HCT116 (cell line): ENCODE measurements around the gene RFWD3. TPM values are rescaled to one million over a fixed set of nuclear protein-coding genes. Genes with fewer than 3 reads are reported as not detected.

Source experiments
- ATAC-seq: fragments of 200-7000 bp; cut with Tn5 transposase; 2 replicates; pipeline ENCODE4 v1.9.1; 2020; ENCODE audit warnings: mild to moderate bottlenecking, moderate library complexity
- BruUV-seq: library from RNA; stranded (reverse); fragments of 400-500 nt; replicated peaks from 2 replicates; lab custom pipeline; 2021; lab: Mats Ljungman, UMichigan
- CTCF ChIA-PET: fragments of 300-600 bp; sonication (Branson Sonifier 250); formaldehyde crosslinking; loops from one replicate; lab custom pipeline; 2021; ENCODE audit warnings: antibody characterized with exemption; lab: Charles Lee
- POLR2A ChIA-PET: fragments of 300-600, 350-600 bp; sonication (Branson Sonifier 250); formaldehyde crosslinking; loops from one replicate; lab custom pipeline; 2021; ENCODE audit warnings: antibody characterized with exemption; lab: Charles Lee
- RAD21 ChIA-PET, 2 experiments: fragments of 300-600 bp; sonication (Branson Sonifier 250); formaldehyde crosslinking; loops; one replicate each; lab custom pipeline; 2023; ENCODE audit warnings: low total read pairs in 2 of 2; ENCODE audit not compliant: uncharacterized antibody in 2 of 2, unreplicated experiment in 2 of 2, low non-redundant PET in 1 of 2; lab: Charles Lee
- DNase-seq: peaks from one replicate; pipeline ENCODE4 v3.0.0-alpha.2; 2010; ENCODE audit warnings: low read depth, low spot score
- H2AFZ ChIP-seq: fragments of 200-600 bp; shearing (Covaris generic), sonication (generic); 2 replicates; pipeline ENCODE4 v1.6.1; 2017; ENCODE audit warnings: low read depth, mixed run types, mixed read lengths, antibody characterized with exemption, low read length; ENCODE audit not compliant: poor library complexity, severe bottlenecking
- H3K27ac ChIP-seq: 2 replicates; pipeline ENCODE4 v1.5.1; 2012; ENCODE audit warnings: low read depth, low read length
- H3K27me3 ChIP-seq: fragments of 200-600 bp; sonication (generic); 2 replicates; pipeline ENCODE4 v1.6.1; 2016; ENCODE audit warnings: mixed run types, low read length, mixed read lengths; ENCODE audit not compliant: insufficient read depth
- H3K36me3 ChIP-seq, 2 experiments: fragments of 200-500 bp in 1 of 2; fragments of 200-600 bp in 1 of 2; sonication (Bioruptor generic) in 1 of 2; sonication (generic) in 1 of 2; 2 replicates each; pipeline versions ENCODE4 v1.5.1 to v1.6.1; 2014 to 2016; ENCODE audit warnings: low read length in 2 of 2, inconsistent platforms in 1 of 2, mixed read lengths in 1 of 2, mixed run types in 1 of 2; ENCODE audit not compliant: insufficient read depth in 2 of 2, control insufficient read depth in 1 of 2
- H3K4me1 ChIP-seq, 2 experiments: fragments of 200-600 bp in 1 of 2; sonication (generic) in 1 of 2; 2 replicates each; pipeline versions ENCODE4 v1.5.1 to v1.6.1; 2012 to 2017; ENCODE audit warnings: low read length in 2 of 2, inconsistent platforms in 1 of 2, mild to moderate bottlenecking in 1 of 2, mixed read lengths in 1 of 2, mixed run types in 1 of 2, moderate library complexity in 1 of 2; ENCODE audit not compliant: insufficient read depth in 2 of 2, control insufficient read depth in 1 of 2
- H3K4me2 ChIP-seq: fragments of 200-600 bp; sonication (generic); 2 replicates; pipeline ENCODE4 v1.6.1; 2017; ENCODE audit warnings: mixed run types, low read length, mixed read lengths
- H3K4me3 ChIP-seq, 2 experiments: fragments of 200-600 bp in 1 of 2; sonication (generic) in 1 of 2; replicated peaks in 1 of 2; 2 replicates each; pipeline ENCODE4 v1.5.1; 2011 to 2016; ENCODE audit warnings: low read length in 2 of 2, control low read depth in 1 of 2, low read depth in 1 of 2, mild to moderate bottlenecking in 1 of 2, mixed read lengths in 1 of 2, mixed run types in 1 of 2
- H3K79me2 ChIP-seq: fragments of 200-600 bp; sonication (generic); 2 replicates; pipeline ENCODE4 v1.6.1; 2017; ENCODE audit warnings: mild to moderate bottlenecking, mixed run types, low read length, moderate library complexity, mixed read lengths; ENCODE audit not compliant: insufficient read depth
- H3K9ac ChIP-seq: fragments of 200-600 bp; sonication (generic); 2 replicates; pipeline ENCODE4 v1.6.1; 2016; ENCODE audit warnings: low read length, mixed read lengths
- H3K9me2 ChIP-seq: fragments of 200-600 bp; sonication (generic), shearing (Covaris generic); 2 replicates; pipeline ENCODE4 v1.6.1; 2017; ENCODE audit warnings: mixed run types, mild to moderate bottlenecking, moderate library complexity; ENCODE audit not compliant: insufficient read depth
- H3K9me3 ChIP-seq, 2 experiments: fragments of 200-500 bp in 1 of 2; fragments of 200-600 bp in 1 of 2; sonication (Bioruptor generic) in 1 of 2; sonication (generic) in 1 of 2; 2 replicates each; pipeline ENCODE4 v1.6.1; 2014 to 2017; ENCODE audit warnings: low read length in 2 of 2, mixed read lengths in 2 of 2, inconsistent platforms in 1 of 2, low read depth in 1 of 2, mild to moderate bottlenecking in 1 of 2, mixed run types in 1 of 2, moderate library complexity in 1 of 2; ENCODE audit not compliant: control insufficient read depth in 1 of 2, insufficient read depth in 1 of 2
- H4K20me1 ChIP-seq: fragments of 200-600 bp; sonication (generic), shearing (Covaris generic); 2 replicates; pipeline ENCODE4 v1.6.1; 2017; ENCODE audit warnings: mixed run types, mild to moderate bottlenecking, moderate library complexity; ENCODE audit not compliant: insufficient read depth
- CBX3 ChIP-seq: IDR thresholded peaks from 2 replicates; pipeline ENCODE4 v1.6.1; 2012; ENCODE audit warnings: low read depth
- CEBPB ChIP-seq: IDR thresholded peaks from 2 replicates; pipeline ENCODE4 v1.6.1; 2012; ENCODE audit warnings: low read depth
- ELF1 ChIP-seq: IDR thresholded peaks from 2 replicates; pipeline ENCODE4 v1.6.1; 2012; ENCODE audit warnings: low read depth, borderline replicate concordance
- EZH2phosphoT487 ChIP-seq: fragments of 200-600 bp; IDR thresholded peaks from 2 replicates; pipeline ENCODE4 v1.6.1; 2018; ENCODE audit warnings: antibody characterized with exemption, borderline replicate concordance
- FOSL1 ChIP-seq: IDR thresholded peaks from 2 replicates; pipeline ENCODE4 v1.6.1; 2012; ENCODE audit warnings: low read depth
- JUND ChIP-seq: IDR thresholded peaks from 2 replicates; pipeline ENCODE4 v1.6.1; 2012
- RAD21 ChIP-seq: IDR thresholded peaks from 2 replicates; pipeline ENCODE4 v1.6.1; 2012; ENCODE audit warnings: low read depth, mild to moderate bottlenecking
- SP1 ChIP-seq: IDR thresholded peaks from 2 replicates; pipeline ENCODE4 v1.6.1; 2012; ENCODE audit warnings: low read depth
- SRF ChIP-seq: IDR thresholded peaks from 2 replicates; pipeline ENCODE4 v1.6.1; 2012; ENCODE audit warnings: low read depth
- intact Hi-C: fragments of 100-400 bp; cut with micrococcal nuclease; formaldehyde crosslinking; loops from 2 replicates; pipeline ENCODE4 v1.10.0; 2022
- total RNA-seq: library from RNA; stranded (reverse); gene quantifications from one replicate; pipeline ENCODE4 v1.2.1, GENCODE V29; 2021; ENCODE audit not compliant: unreplicated experiment

Gene RFWD3
- total RNA-seq, 1 experiment from 2014 or later, result 83.6 TPM

GRCh38 chr16:74660383-74660782 lies 6.3 kb downstream of the RFWD3 start (continued):
- no peak for TF ChIP-seq SRF
- no peak for TF ChIP-seq JUND
- TF ChIP-seq CBX3, result no peak
- no peak for TF ChIP-seq EZH2phosphoT487

GRCh38 chr16:74659041-74659440 lies 7.6 kb downstream of the RFWD3 start:
- no peak for DNase-seq
- BruUV-seq, result no TSS peak
- TF ChIP-seq CEBPB (no peak), SP1 (no peak), FOSL1 (no peak), CBX3 (no peak), ELF1 (no peak), RAD21 (no peak), JUND (no peak)
- H3K27me3 ChIP-seq, result no peaks in the 10 kb centered on the region
- no peaks in the 10 kb centered on the region for H3K9me2 ChIP-seq
- H3K79me2 ChIP-seq, result peaks cover 100% of the 10 kb centered on the region
- H3K4me2 ChIP-seq, result no peak overlapping the region
- no peak for ATAC-seq
- H3K9ac ChIP-seq, result no peak overlapping the region
- no peak overlapping the region for H3K4me3 ChIP-seq
- ChIA-PET CTCF (no interaction called here), RAD21 (no interaction called here), POLR2A (no interaction called here)
- peaks cover 56 to 75% of the 10 kb centered on the region in 2 experiments for H3K36me3 ChIP-seq
- H3K4me1 ChIP-seq, result no peaks in the 10 kb centered on the region
- H2AFZ ChIP-seq, result no peak overlapping the region
- intact Hi-C loops, result loop anchor here (10.0 kb wide), 1 partner anchor 354 kb away; no protein-coding TSS in a partner anchor
- H4K20me1 ChIP-seq, result peaks cover 46% of the 10 kb centered on the region; the same call in 1 of the 2 replicates
- no peak overlapping the region for H3K27ac ChIP-seq
- no peaks in the 10 kb centered on the region for H3K9me3 ChIP-seq
